ENCODE results near the gene THOC1. TPM values are rescaled to one million over a fixed set of nuclear protein-coding genes. Genes with fewer than 3 reads are reported as not detected.
A peak's percentile ranks its signal among the peaks of the same experiment; 100 is the strongest.
"Not testable (repeated sequence)": the region's sequence is repeated elsewhere in the genome, so short reads cannot be mapped to it uniquely, and the experiment has no call there.

Gene THOC1
- total RNA-seq, 2 donors from 2014 or later = 29.0 to 35.8 TPM

DNA sequence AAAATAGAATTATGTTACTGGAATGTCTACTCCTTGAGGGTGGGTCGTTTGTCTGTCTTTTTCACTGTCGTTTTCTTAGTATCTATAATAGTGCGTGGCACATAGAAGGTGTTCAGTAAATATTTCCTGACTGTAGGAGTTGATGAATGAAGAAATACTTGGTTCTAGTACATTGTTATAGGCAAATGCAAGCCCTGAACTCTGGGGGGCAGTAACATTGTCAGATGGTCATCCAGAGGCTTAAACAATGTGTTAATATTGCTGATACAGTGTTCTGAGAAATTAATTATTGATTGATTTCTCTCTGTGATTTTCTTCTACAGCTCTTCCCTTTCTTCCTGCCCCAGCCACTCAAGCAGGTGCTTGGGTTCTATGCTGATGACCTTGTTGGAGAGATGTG is 24.4 kb upstream of the THOC1 start:
- H3K36me3 ChIP-seq = no peaks in the 10 kb centered on the region
- WGBS = 31% methylated on average over 3 of the region's 3 CpGs
- intact Hi-C loops (cut with DNase I) = no loop called here
- DNase-seq (ENCODE audit: low spot score) = no peak
- no peak for TF ChIP-seq POLR2AphosphoS5 (IDR thresholded peaks at IDR 0.05)
- TF ChIP-seq POLR2A (IDR thresholded peaks at IDR 0.05) = no peak
- no peak for TF ChIP-seq CTCF (IDR thresholded peaks at IDR 0.05)
- no peaks in the 10 kb centered on the region for H3K4me1 ChIP-seq (replicated peaks)
- H3K27me3 ChIP-seq (replicated peaks; ENCODE audit: insufficient read depth) = no peaks in the 10 kb centered on the region
- H3K27ac ChIP-seq = peak overlapping the region in 1 of 2 donors; percentile 15
- no peaks in the 10 kb centered on the region for H3K9me3 ChIP-seq
- no peak overlapping the region for H3K4me3 ChIP-seq

- H3K36me3 ChIP-seq; H3K27me3 ChIP-seq (replicated peaks; ENCODE audit: insufficient read depth); H3K27ac ChIP-seq; H3K4me3 ChIP-seq; H3K9me3 ChIP-seq; H3K4me1 ChIP-seq (replicated peaks); DNase-seq (ENCODE audit: low spot score): not testable (repeated sequence)
- WGBS = 47% methylated on average over 4 of the region's 4 CpGs
- intact Hi-C loops (cut with DNase I) = loop anchor here (10.0 kb wide), 1 partner anchor 545 kb away; no protein-coding TSS in a partner anchor
These were observed 22.1 kb upstream of the THOC1 start for GRCh38 chr18:289970-290369.

GRCh38 chr18:289026-289425 is 21.2 kb upstream of the THOC1 start:
- 85% methylated on average over 1 of the region's 1 CpG for WGBS
- Histone ChIP-seq H3K4me3 (no peak overlapping the region), H3K36me3 (no peaks in the 10 kb centered on the region), H3K4me1 (replicated peaks) (no peaks in the 10 kb centered on the region), H3K9me3 (no peaks in the 10 kb centered on the region), H3K27ac (no peak overlapping the region), H3K27me3 (replicated peaks; ENCODE audit: insufficient read depth) (no peaks in the 10 kb centered on the region)
- DNase-seq (ENCODE audit: low spot score) = no peak
- intact Hi-C loops (cut with DNase I) = loop anchor here (10.0 kb wide), 1 partner anchor 546 kb away; no protein-coding TSS in a partner anchor
- TF ChIP-seq POLR2A (IDR thresholded peaks at IDR 0.05) = no peak
- no peak for TF ChIP-seq POLR2AphosphoS5 (IDR thresholded peaks at IDR 0.05)

DNA sequence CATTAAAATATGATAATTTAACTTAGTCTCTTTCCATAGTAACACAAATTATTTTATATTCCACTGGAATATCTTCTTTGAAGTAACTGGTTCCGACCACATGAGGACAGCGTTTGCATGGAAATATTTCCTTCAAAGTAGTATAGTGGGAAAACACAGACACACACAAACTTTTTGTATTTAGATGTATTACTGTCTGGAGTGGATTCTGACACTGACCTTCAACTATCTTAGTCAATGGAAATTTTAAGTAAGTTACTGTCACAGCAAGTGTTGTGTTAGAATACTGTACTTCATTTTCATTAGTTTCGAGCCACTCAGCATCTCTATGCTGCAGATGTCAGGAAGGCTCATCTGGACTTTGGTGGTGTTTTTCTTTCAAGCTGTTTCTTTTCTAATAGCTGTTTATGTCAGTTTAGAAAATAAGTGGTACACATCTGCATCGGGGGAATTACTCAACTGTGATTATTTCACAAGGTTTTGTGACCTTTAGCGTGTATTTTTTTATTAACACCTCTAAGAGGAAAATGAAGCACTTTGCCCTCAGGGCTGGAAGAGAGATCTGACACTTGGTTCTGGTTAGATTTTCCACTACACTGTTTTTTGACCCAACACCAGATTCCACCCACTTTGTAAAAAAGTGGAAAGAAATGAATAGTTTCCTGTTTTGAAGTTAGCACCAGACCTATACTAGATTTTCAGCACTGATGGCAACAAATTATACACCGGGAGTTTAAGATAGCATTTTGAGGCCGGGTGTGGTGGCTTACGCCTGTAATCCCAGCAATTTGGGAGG is 18.9 kb upstream of the THOC1 start:
- no peaks in the 10 kb centered on the region for H3K27me3 ChIP-seq (replicated peaks; ENCODE audit: insufficient read depth)
- H3K9me3 ChIP-seq = no peaks in the 10 kb centered on the region
- no peak overlapping the region for H3K4me3 ChIP-seq
- no peak overlapping the region for H3K27ac ChIP-seq
- intact Hi-C loops (cut with DNase I) = loop anchor here (2.0 to 10.0 kb wide), 2 partner anchors 330 to 548 kb away; no protein-coding TSS in a partner anchor
- DNase-seq (ENCODE audit: low spot score) = no peak
- WGBS = 66% methylated on average over 8 of the region's 8 CpGs
- TF ChIP-seq POLR2AphosphoS5 (IDR thresholded peaks at IDR 0.05) (peak; percentile 16), CTCF (IDR thresholded peaks at IDR 0.05) (peak in 3 of 4 experiments; percentile 39 to 76 (median 70)), POLR2A (IDR thresholded peaks at IDR 0.05) (no peak)
- no peaks in the 10 kb centered on the region for H3K4me1 ChIP-seq (replicated peaks)
- no peaks in the 10 kb centered on the region for H3K36me3 ChIP-seq

GRCh38 chr18:285817-286216 is 18.0 kb upstream of the THOC1 start:
- TF ChIP-seq POLR2AphosphoS5 (IDR thresholded peaks at IDR 0.05) (no peak), CTCF (IDR thresholded peaks at IDR 0.05) (no peak), POLR2A (IDR thresholded peaks at IDR 0.05) (no peak)
- intact Hi-C loops (cut with DNase I) = loop anchor here (2.0 to 10.0 kb wide), 2 partner anchors 331 to 549 kb away; no protein-coding TSS in a partner anchor
- H3K36me3 ChIP-seq = no peaks in the 10 kb centered on the region
- H3K27ac ChIP-seq = no peak overlapping the region
- H3K4me3 ChIP-seq = no peak overlapping the region
- no peaks in the 10 kb centered on the region for H3K27me3 ChIP-seq (replicated peaks; ENCODE audit: insufficient read depth)
- H3K4me1 ChIP-seq (replicated peaks) = no peaks in the 10 kb centered on the region
- WGBS = 77% methylated on average over 6 of the region's 6 CpGs
- DNase-seq (ENCODE audit: low spot score) = no peak
- no peaks in the 10 kb centered on the region for H3K9me3 ChIP-seq

GRCh38 chr18:275486-275885 is 7.6 kb upstream of the THOC1 start:
- intact Hi-C loops (cut with DNase I) = no loop called here
- 80% methylated on average over 2 of the region's 2 CpGs for WGBS
- TF ChIP-seq POLR2A (IDR thresholded peaks at IDR 0.05) = no peak
- TF ChIP-seq CTCF (IDR thresholded peaks at IDR 0.05) = no peak
- TF ChIP-seq POLR2AphosphoS5 (IDR thresholded peaks at IDR 0.05) = no peak

More at GRCh38 chr18:275486-275885, 7.6 kb upstream of the THOC1 start:
- no peaks in the 10 kb centered on the region for H3K4me1 ChIP-seq (replicated peaks)
- H3K36me3 ChIP-seq = no peaks in the 10 kb centered on the region
- H3K9me3 ChIP-seq = no peaks in the 10 kb centered on the region
- no peak overlapping the region for H3K4me3 ChIP-seq
- H3K27ac ChIP-seq = no peak overlapping the region
- H3K27me3 ChIP-seq (replicated peaks; ENCODE audit: insufficient read depth) = no peaks in the 10 kb centered on the region
- DNase-seq (ENCODE audit: low spot score) = no peak

Data from prostate gland (tissue), 2 donors.